OCI-LY7 (cell line): ENCODE results near the gene ARHGAP24. TPM values are rescaled to one million over a fixed set of nuclear protein-coding genes. Genes with fewer than 3 reads are reported as not detected.
A peak's percentile ranks its signal among the peaks of the same experiment; 100 is the strongest.

Source experiments
- BruUV-seq: library from RNA; stranded (reverse); fragments of 400-500 nt; replicated peaks from 2 replicates; lab custom pipeline; 2021; lab: Mats Ljungman, UMichigan
- CTCF ChIA-PET: fragments of 300-600 bp; sonication (Branson Sonifier 250); formaldehyde crosslinking; loops from one replicate; lab custom pipeline; 2022; ENCODE audit warnings: antibody characterized with exemption; ENCODE audit not compliant: unreplicated experiment; lab: Charles Lee
- POLR2A ChIA-PET: fragments of 300-600 bp; sonication (Branson Sonifier 250); formaldehyde crosslinking; loops from one replicate; lab custom pipeline; 2022; ENCODE audit warnings: antibody characterized with exemption; lab: Charles Lee
- DNase-seq: peaks from one replicate; pipeline ENCODE4 v3.0.0-alpha.2; 2015; ENCODE audit warnings: low spot score
- H2AFZ ChIP-seq: fragments of 200-600 bp; sonication (generic), shearing (Covaris generic); 2 replicates; pipeline ENCODE4 v1.6.1; 2014; ENCODE audit warnings: mild to moderate bottlenecking, antibody characterized with exemption, low read length, moderate library complexity
- H3K27ac ChIP-seq: fragments of 200-600 bp; sonication (generic); 2 replicates; pipeline ENCODE4 v1.5.1; 2014; ENCODE audit warnings: mixed run types, low read depth, mild to moderate bottlenecking, moderate library complexity, low read length, inconsistent platforms; ENCODE audit not compliant: poor library complexity, severe bottlenecking
- H3K36me3 ChIP-seq: fragments of 200-600 bp; sonication (generic); 2 replicates; pipeline ENCODE4 v1.6.1; 2014; ENCODE audit warnings: mild to moderate bottlenecking, antibody characterized with exemption, low read length, moderate library complexity, mixed read lengths; ENCODE audit not compliant: insufficient read depth
- H3K4me1 ChIP-seq: fragments of 200-600 bp; sonication (generic); 2 replicates; pipeline ENCODE4 v1.5.1; 2014; ENCODE audit warnings: mild to moderate bottlenecking, low read length; ENCODE audit not compliant: insufficient read depth, poor library complexity, severe bottlenecking
- H3K4me2 ChIP-seq: fragments of 200-600 bp; sonication (generic); 2 replicates; pipeline ENCODE4 v1.6.1; 2014; ENCODE audit warnings: mild to moderate bottlenecking, low read length
- H3K4me3 ChIP-seq: fragments of 200-600 bp; sonication (generic); 2 replicates; pipeline ENCODE4 v1.5.1; 2014; ENCODE audit warnings: mild to moderate bottlenecking, low read depth, low read length; ENCODE audit not compliant: poor library complexity, severe bottlenecking
- H3K79me2 ChIP-seq: fragments of 200-600 bp; sonication (generic); 2 replicates; pipeline ENCODE4 v1.6.1; 2016; ENCODE audit warnings: low read depth, mild to moderate bottlenecking, low read length, moderate library complexity, mixed read lengths; ENCODE audit not compliant: insufficient read depth
- H3K9me2 ChIP-seq: fragments of 200-600 bp; sonication (generic); 2 replicates; pipeline ENCODE4 v1.6.1; 2016; ENCODE audit warnings: mild to moderate bottlenecking, low read length, mixed read lengths; ENCODE audit not compliant: insufficient read depth
- H3K9me3 ChIP-seq: fragments of 200-600 bp; sonication (generic); 2 replicates; pipeline ENCODE4 v1.6.1; 2014; ENCODE audit warnings: mild to moderate bottlenecking, mixed run types, low read length, mixed read lengths
- H4K20me1 ChIP-seq: fragments of 200-600 bp; sonication (generic); 2 replicates; pipeline ENCODE4 v1.6.1; 2014; ENCODE audit warnings: mild to moderate bottlenecking, antibody characterized with exemption, low read length, moderate library complexity, mixed read lengths; ENCODE audit not compliant: insufficient read depth
- CTCF ChIP-seq: fragments of 200-600 bp; sonication (generic); conservative IDR thresholded peaks from 2 replicates; pipeline ENCODE4 v1.5.1; 2014; ENCODE audit warnings: mild to moderate bottlenecking, antibody characterized with exemption, low read length, moderate library complexity, mixed read lengths
- EZH2phosphoT487 ChIP-seq: fragments of 200-600 bp; sonication (generic); IDR thresholded peaks from 2 replicates; pipeline ENCODE4 v1.6.1; 2018; ENCODE audit warnings: low read depth, borderline replicate concordance, mild to moderate bottlenecking, mixed run types, antibody characterized with exemption, low read length, moderate library complexity, mixed read lengths
- intact Hi-C: fragments of 100-400 bp; cut with micrococcal nuclease; formaldehyde crosslinking; loops from one replicate; pipeline ENCODE4 v1.10.0; 2022; ENCODE audit not compliant: unreplicated experiment
- total RNA-seq, 2 experiments: library from RNA; depleted of rRNA in 1 of 2; stranded (reverse); fragments of >200 nt in 1 of 2; shearing (Covaris generic) in 1 of 2; gene quantifications; 2 replicates each; pipeline ENCODE4 v1.2.3, GENCODE V29; 2014 to 2022

ARHGAP24 gene
- total RNA-seq, 2 experiments from 2014 or later = 0.88 to 4.4 TPM

GRCh38 chr4:85700362-85700761 is 225.4 kb downstream of the ARHGAP24 start:
- H4K20me1 ChIP-seq = no peaks in the 10 kb centered on the region
- H3K79me2 ChIP-seq = no peaks in the 10 kb centered on the region
- DNase-seq = no peak
- no TSS peak for BruUV-seq
- peak overlapping the region; percentile 94 for H2AFZ ChIP-seq
- peaks cover 14% of the 10 kb centered on the region; the same call in 1 of the 2 replicates for H3K9me3 ChIP-seq
- H3K9me2 ChIP-seq = no peaks in the 10 kb centered on the region
- no peak overlapping the region for H3K4me3 ChIP-seq
- CTCF ChIA-PET = interaction anchor here (0.6 to 1.1 kb wide), 2 partner anchors 14 to 30 kb away, joined by 3 to 4 read pairs; no protein-coding TSS in a partner anchor
- peaks cover 11% of the 10 kb centered on the region for H3K36me3 ChIP-seq
- peak overlapping the region; percentile 72 for H3K4me2 ChIP-seq
- TF ChIP-seq EZH2phosphoT487 = no peak
- no peak for TF ChIP-seq CTCF
- POLR2A ChIA-PET = interaction anchor here (0.6 to 5.6 kb wide), 16 partner anchors 8 to 92 kb away, joined by 3 to 47 read pairs (median 4); no protein-coding TSS in a partner anchor
- peaks cover 59% of the 10 kb centered on the region for H3K4me1 ChIP-seq
- peak overlapping the region; percentile 99 for H3K27ac ChIP-seq
- intact Hi-C loops = loop anchor here (5.0 kb wide), 2 partner anchors 93 to 223 kb away; partner anchors contain the start of gene ARHGAP24

- Histone ChIP-seq H3K4me1 (peaks cover 59% of the 10 kb centered on the region), H2AFZ (peak overlapping the region; percentile 94; the same call in 1 of the 2 replicates)
These were observed 226.9 kb downstream of the ARHGAP24 start for GRCh38 chr4:85701861-85702321.

More at GRCh38 chr4:85701861-85702321, 226.9 kb downstream of the ARHGAP24 start:
- peak overlapping the region; percentile 99 for H3K27ac ChIP-seq
- intact Hi-C loops = loop anchor here (1.0 to 5.0 kb wide), 5 partner anchors 23 to 225 kb away; partner anchors contain the start of gene ARHGAP24
- no peaks in the 10 kb centered on the region for H3K9me2 ChIP-seq
- H4K20me1 ChIP-seq = no peaks in the 10 kb centered on the region
- H3K79me2 ChIP-seq = no peaks in the 10 kb centered on the region
- POLR2A ChIA-PET = interaction anchor here (0.6 to 5.6 kb wide), 12 partner anchors 9 to 1518 kb away, joined by 3 to 47 read pairs (median 4); no protein-coding TSS in a partner anchor
- H3K9me3 ChIP-seq = peaks cover 21% of the 10 kb centered on the region; the same call in 1 of the 2 replicates
- H3K4me3 ChIP-seq = peak overlapping the region; percentile 37
- BruUV-seq = no TSS peak
- TF ChIP-seq EZH2phosphoT487 = no peak
- no peak for TF ChIP-seq CTCF
- peaks cover 16% of the 10 kb centered on the region for H3K36me3 ChIP-seq
- CTCF ChIA-PET = interaction anchor here (1.1 kb wide), 1 partner anchor 45 kb away, joined by 5 read pairs; no protein-coding TSS in a partner anchor
- DNase-seq = peak; percentile 89
- H3K4me2 ChIP-seq = peak overlapping the region; percentile 72
